Naive thymus-derived CD4-positive, alpha-beta T cell (primary cell): ENCODE measurements around the gene CTXN1. TPM values are rescaled to one million over a fixed set of nuclear protein-coding genes. Genes with fewer than 3 reads are reported as not detected.

Source experiments
- ATAC-seq: fragments of 150-1000 bp; cut with Tn5 transposase; 2 replicates; pipeline ENCODE4 v1.10.0; 2021; ENCODE audit warnings: mild to moderate bottlenecking, moderate library complexity
- CTCF ChIA-PET: fragments of 350-600 bp; sonication (Branson Sonifier 250); formaldehyde crosslinking; loops from one replicate; lab custom pipeline; 2021; ENCODE audit warnings: antibody characterized with exemption; lab: Charles Lee
- POLR2A ChIA-PET: fragments of 350-600 bp; sonication (Branson Sonifier 250); formaldehyde crosslinking; loops from one replicate; lab custom pipeline; 2021; ENCODE audit warnings: antibody characterized with exemption, inconsistent platforms; lab: Charles Lee
- DNase-seq, 9 donors: peaks; one replicate each; pipeline versions ENCODE4 v3.0.0 to v3.0.0-alpha.2; 2020 to 2022; ENCODE audit warnings: mixed read lengths in 1 of 9
- H3K27ac ChIP-seq: one replicate; pipeline ENCODE4 v1.7.0; 2013; ENCODE audit warnings: mild to moderate bottlenecking, low read depth, low read length, moderate library complexity
- H3K27me3 ChIP-seq, 2 donors: one replicate each; pipeline ENCODE4 v1.7.0; 2013; ENCODE audit warnings: low read length in 2 of 2, mild to moderate bottlenecking in 2 of 2, moderate library complexity in 2 of 2; ENCODE audit not compliant: control insufficient read depth in 2 of 2, insufficient read depth in 2 of 2
- H3K36me3 ChIP-seq, 3 experiments: 1 replicate in 2 of 3; 2 replicates in 1 of 3; pipeline ENCODE4 v1.7.0; 2013; ENCODE audit warnings: low read length in 3 of 3, mild to moderate bottlenecking in 3 of 3, moderate library complexity in 1 of 3; ENCODE audit not compliant: insufficient read depth in 3 of 3, control insufficient read depth in 2 of 3
- H3K4me1 ChIP-seq, 2 donors: one replicate each; pipeline ENCODE4 v1.7.0; 2013; ENCODE audit warnings: low read length in 2 of 2, mild to moderate bottlenecking in 2 of 2, moderate library complexity in 1 of 2; ENCODE audit not compliant: control insufficient read depth in 2 of 2, insufficient read depth in 2 of 2
- H3K4me3 ChIP-seq: 2 replicates; pipeline ENCODE4 v1.7.0; 2013; ENCODE audit warnings: mild to moderate bottlenecking, low read length
- H3K9me3 ChIP-seq, 3 experiments: 1 replicate in 2 of 3; 2 replicates in 1 of 3; pipeline ENCODE4 v1.7.0; 2013; ENCODE audit warnings: low read length in 3 of 3; ENCODE audit not compliant: control insufficient read depth in 2 of 3
- H3K27ac Mint-ChIP-seq, 9 donors: one replicate each; pipeline ENCODE4 v1.8.0; 2020 to 2022; ENCODE audit warnings: mixed read lengths in 9 of 9, mild to moderate bottlenecking in 8 of 9, moderate library complexity in 5 of 9, inconsistent platforms in 2 of 9
- H3K27me3 Mint-ChIP-seq, 5 donors: one replicate each; pipeline ENCODE4 v1.8.0; 2021 to 2022; ENCODE audit warnings: mixed read lengths in 5 of 5, mild to moderate bottlenecking in 1 of 5
- H3K36me3 Mint-ChIP-seq, 5 donors: one replicate each; pipeline ENCODE4 v1.8.0; 2020 to 2022; ENCODE audit warnings: mixed read lengths in 5 of 5, mild to moderate bottlenecking in 3 of 5, inconsistent platforms in 1 of 5
- H3K4me1 Mint-ChIP-seq, 7 donors: one replicate each; pipeline ENCODE4 v1.8.0; 2020 to 2022; ENCODE audit warnings: mixed read lengths in 7 of 7, mild to moderate bottlenecking in 3 of 7, inconsistent platforms in 1 of 7
- H3K4me3 Mint-ChIP-seq, 10 donors: one replicate each; pipeline ENCODE4 v1.8.0; 2020 to 2022; ENCODE audit warnings: mild to moderate bottlenecking in 10 of 10, mixed read lengths in 10 of 10, moderate library complexity in 6 of 10, inconsistent platforms in 2 of 10
- H3K9me3 Mint-ChIP-seq, 11 donors: one replicate each; pipeline ENCODE4 v1.8.0; 2020 to 2022; ENCODE audit warnings: mixed read lengths in 11 of 11, mild to moderate bottlenecking in 4 of 11, inconsistent platforms in 1 of 11, moderate library complexity in 1 of 11
- intact Hi-C, 2 donors: fragments of 100-400 bp; cut with micrococcal nuclease; formaldehyde crosslinking; loops; one replicate each; pipeline ENCODE4 v1.15.1; 2023
- polyA plus RNA-seq, 2 donors: library from polyadenylated mRNA; unstranded; fragments of 300-500 nt; fragmentation: Illumina TruSeq; gene quantifications; one replicate each; pipeline ENCODE4 v1.2.3, GENCODE V29; 2021
- total RNA-seq, 6 experiments: library from RNA in 5 of 6; stranded (reverse) in 5 of 6; gene quantifications; 1 replicate in 5 of 6; 2 replicates in 1 of 6; pipeline ENCODE4 v1.2.3 and lab custom pipeline; 2021 to 2026

CTXN1 gene
- total and polyA plus RNA-seq, 7 experiments from 2014 or later = 0.32 TPM; not detected in 6

DNA sequence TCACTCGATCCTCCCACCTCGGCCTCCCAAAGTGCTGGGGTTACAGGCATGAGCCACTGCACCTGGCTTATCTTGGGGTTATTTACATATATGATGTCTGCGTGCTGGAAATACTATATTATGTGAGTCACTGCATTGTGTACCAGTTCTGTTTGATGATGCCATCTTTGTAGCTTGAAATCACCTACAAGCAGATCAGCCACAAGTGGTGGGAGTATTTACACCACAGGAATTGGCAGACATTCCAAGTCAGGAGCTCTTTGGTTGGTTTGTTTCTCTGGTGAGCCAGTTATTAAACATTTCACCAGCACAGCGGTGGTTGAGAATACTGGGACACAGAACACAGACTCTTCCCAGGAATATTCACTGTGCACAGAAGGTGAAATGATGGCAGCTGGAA lies 22.0 kb upstream of the CTXN1 start:
- Mint-ChIP-seq H3K27ac (no peak overlapping the region), H3K36me3 (no peaks in the 10 kb centered on the region), H3K27me3 (no peaks in the 10 kb centered on the region), H3K4me3 (no peak overlapping the region), H3K9me3 (peaks cover 0 to 6% (median 0%) of the 10 kb centered on the region in 11 donors), H3K4me1 (peaks cover 0 to 16% (median 3%) of the 10 kb centered on the region in 7 donors)
- DNase-seq (no peak), ATAC-seq (no peak)
- H3K36me3 ChIP-seq = peaks cover 0 to 4% (median 0%) of the 10 kb centered on the region in 3 experiments
- ChIA-PET CTCF (interaction anchor here (0.5 kb wide), 1 partner anchor 373 kb away, joined by 3 read pairs; no protein-coding TSS in a partner anchor), POLR2A (no interaction called here)
- H3K4me1 ChIP-seq = peaks cover 0 to under 1% of the 10 kb centered on the region in 2 donors
- H3K27ac ChIP-seq = no peak overlapping the region
- no peak overlapping the region for H3K4me3 ChIP-seq
- H3K9me3 ChIP-seq = no peaks in the 10 kb centered on the region
- H3K27me3 ChIP-seq = no peaks in the 10 kb centered on the region
- intact Hi-C loops = no loop called here

DNA sequence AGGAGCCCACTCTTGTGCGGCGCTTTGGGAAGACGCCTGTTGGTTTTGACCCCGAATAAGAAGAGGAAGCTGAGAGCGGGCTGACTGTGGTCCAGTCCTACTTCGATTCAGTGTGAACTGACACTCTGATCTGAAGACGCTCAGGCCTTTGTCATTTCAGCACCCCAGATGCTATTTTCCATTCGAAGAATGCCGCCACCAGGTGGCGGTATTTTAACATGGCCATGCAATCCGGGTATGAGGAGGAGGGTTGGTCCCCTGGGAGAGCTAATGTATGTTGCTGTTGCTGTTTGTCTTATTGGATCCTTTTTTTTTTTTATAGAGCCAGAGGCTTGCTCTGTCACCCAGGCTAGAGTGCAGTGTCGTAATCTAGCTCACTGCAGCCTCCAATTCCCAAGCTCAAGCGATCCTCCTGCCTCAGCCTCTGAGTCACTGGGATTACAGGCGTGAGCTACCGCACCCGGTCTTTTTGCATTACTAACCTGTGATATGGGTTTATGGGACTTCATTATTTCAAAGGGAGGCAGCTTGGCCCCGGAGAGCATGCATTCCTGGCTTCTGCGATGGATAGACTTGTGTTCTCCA lies 18.3 kb upstream of the CTXN1 start:
- Histone ChIP-seq H3K4me1 (peaks cover 7 to 9% of the 10 kb centered on the region in 2 donors), H3K9me3 (no peaks in the 10 kb centered on the region), H3K27ac (peak overlapping the region; percentile 96), H3K36me3 (peaks cover 0 to 20% (median 0%) of the 10 kb centered on the region in 3 experiments), H3K27me3 (no peaks in the 10 kb centered on the region), H3K4me3 (peak overlapping the region; percentile 92)
- intact Hi-C loops = loop anchor here (1.0 to 5.0 kb wide), 4 partner anchors 58 to 323 kb away; no protein-coding TSS in a partner anchor
- DNase-seq = peak; percentile 68 to 85 (median 81)
- peaks cover 10 to 39% (median 23%) of the 10 kb centered on the region in 7 donors for H3K4me1 Mint-ChIP-seq
- CTCF ChIA-PET = interaction anchor here (0.6 to 3.7 kb wide), 14 partner anchors 9 to 476 kb away, joined by 3 to 22 read pairs (median 4); partner anchors contain the start of gene SNAPC2
- peaks cover 0 to 6% (median 0%) of the 10 kb centered on the region in 11 donors for H3K9me3 Mint-ChIP-seq
- peak overlapping the region; percentile 83 to 99 (median 94) for H3K4me3 Mint-ChIP-seq
- peak overlapping the region; percentile 78 to 98 (median 96) for H3K27ac Mint-ChIP-seq
- peak; percentile 56 for ATAC-seq
- no peaks in the 10 kb centered on the region for H3K27me3 Mint-ChIP-seq
- POLR2A ChIA-PET = interaction anchor here (0.6 to 3.3 kb wide), 11 partner anchors 15 to 449 kb away, joined by 3 to 38 read pairs (median 5); partner anchors contain the start of genes ELAVL1, MAP2K7, NDUFA7 and PET100
- peaks cover 0 to 10% (median 5%) of the 10 kb centered on the region in 5 donors for H3K36me3 Mint-ChIP-seq

DNA sequence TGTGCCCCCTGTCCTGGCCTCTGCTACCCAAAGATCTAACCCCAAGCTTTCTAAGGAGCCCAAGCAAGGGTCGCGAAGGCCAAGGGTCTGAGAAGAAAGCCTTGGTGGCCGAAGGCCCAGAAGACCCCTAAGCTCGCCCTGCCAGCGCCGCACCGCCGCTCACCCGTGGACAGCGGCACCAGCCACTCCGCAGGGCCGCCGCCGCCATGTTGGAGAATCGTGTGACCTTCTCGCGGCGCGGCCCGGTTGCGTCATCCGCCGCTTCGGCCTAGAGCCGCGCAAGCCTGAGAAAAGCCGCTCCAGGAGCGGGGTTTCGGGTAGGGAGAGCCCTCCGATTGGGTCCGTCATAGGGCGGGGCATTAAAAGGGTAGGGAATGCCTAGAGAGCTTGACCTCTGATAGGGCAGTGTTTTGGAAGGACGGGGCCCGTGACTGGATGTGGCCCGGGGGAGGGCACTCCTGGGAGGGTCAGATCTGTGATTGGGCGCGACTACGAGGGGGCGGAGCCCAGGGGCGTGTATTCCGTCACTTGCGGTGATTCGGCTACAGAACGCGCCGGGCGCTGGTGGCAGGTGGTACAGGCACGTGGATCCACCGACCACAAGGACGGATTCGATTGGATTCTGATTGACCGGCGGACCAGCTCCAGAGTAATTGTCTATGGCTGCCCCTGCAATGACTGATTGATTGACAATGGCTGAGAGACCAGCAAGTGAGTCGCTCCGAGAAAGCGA lies 17.7 kb upstream of the CTXN1 start, which contains the start of gene TIMM44:
TSS of gene TIMM44 (minus strand) at position 223 of the 733 bp plus-strand sequence. CDS start at position 208, 15 bp downstream.
- POLR2A ChIA-PET = interaction anchor here (0.6 to 3.3 kb wide), 12 partner anchors 15 to 449 kb away, joined by 3 to 38 read pairs (median 4); partner anchors contain the start of genes ELAVL1, MAP2K7, NDUFA7 and PET100
- Mint-ChIP-seq H3K4me1 (peaks cover 10 to 44% (median 28%) of the 10 kb centered on the region in 7 donors), H3K36me3 (peaks cover 5 to 14% (median 7%) of the 10 kb centered on the region in 5 donors), H3K4me3 (peak within 1 kb of the TSS; percentile 83 to 99 (median 94)), H3K27ac (peak within 1 kb of the TSS; percentile 78 to 98 (median 96)), H3K27me3 (no peaks in the 10 kb centered on the region), H3K9me3 (peaks cover 0 to 6% (median 0%) of the 10 kb centered on the region in 11 donors)
- H3K27ac ChIP-seq = peak within 1 kb of the TSS; percentile 96
- no peaks in the 10 kb centered on the region for H3K9me3 ChIP-seq
- CTCF ChIA-PET = interaction anchor here (0.6 to 3.7 kb wide), 13 partner anchors 10 to 375 kb away, joined by 3 to 22 read pairs (median 5); partner anchors contain the start of gene SNAPC2
- H3K4me3 ChIP-seq = peak within 1 kb of the TSS; percentile 92
- peaks cover 0 to 25% (median 0%) of the 10 kb centered on the region in 3 experiments for H3K36me3 ChIP-seq
- ATAC-seq (peak; percentile 98), DNase-seq (peak; percentile 91 to 99 (median 98))
- no peaks in the 10 kb centered on the region for H3K27me3 ChIP-seq
- intact Hi-C loops = loop anchor here (1.0 to 5.0 kb wide), 16 partner anchors 14 to 447 kb away; partner anchors contain the start of genes MAP2K7 (in 2 of the 2), NDUFA7 (in 2 of the 2), RPS28 (in 2 of the 2) and SNAPC2 (in 2 of the 2)
- peaks cover 7 to 9% of the 10 kb centered on the region in 2 donors for H3K4me1 ChIP-seq

DNA sequence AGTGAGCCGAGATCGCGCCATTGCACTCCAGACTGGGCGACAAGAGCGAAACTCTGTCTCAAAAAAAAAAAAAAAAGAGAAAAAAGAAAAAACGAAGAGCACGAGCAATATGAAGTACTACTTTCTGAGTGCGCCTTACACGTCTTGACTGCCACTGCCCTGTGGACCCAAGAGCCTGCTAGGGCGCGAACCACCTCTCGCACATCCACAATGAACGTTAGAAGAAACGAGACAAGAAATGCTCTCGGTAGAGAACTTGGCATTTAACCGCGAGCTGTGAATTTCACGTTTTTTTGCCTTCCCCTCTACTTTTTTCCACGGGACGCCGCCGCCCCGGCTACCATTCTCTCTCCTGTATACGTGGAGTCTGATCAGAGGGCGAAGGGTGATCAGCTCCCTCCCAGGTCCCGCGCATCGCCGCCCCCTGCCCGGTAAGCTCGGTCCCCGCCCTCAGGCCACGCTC lies 17.1 kb upstream of the CTXN1 start:
- Histone ChIP-seq H3K4me3 (peak overlapping the region; percentile 92), H3K4me1 (peaks cover 7 to 9% of the 10 kb centered on the region in 2 donors), H3K36me3 (peaks cover 0 to 28% (median 0%) of the 10 kb centered on the region in 3 experiments), H3K27me3 (no peaks in the 10 kb centered on the region), H3K9me3 (no peaks in the 10 kb centered on the region), H3K27ac (peak overlapping the region; percentile 96)
- intact Hi-C loops = loop anchor here (1.0 to 5.0 kb wide), 14 partner anchors 14 to 447 kb away; partner anchors contain the start of genes MAP2K7 (in 2 of the 2), NDUFA7 (in 2 of the 2), RPS28 (in 2 of the 2) and SNAPC2 (in 2 of the 2)
- Mint-ChIP-seq H3K9me3 (peaks cover 0 to 6% (median 0%) of the 10 kb centered on the region in 11 donors), H3K4me3 (peak overlapping the region; percentile 83 to 99 (median 94)), H3K27ac (peak overlapping the region; percentile 78 to 98 (median 96)), H3K36me3 (peaks cover 5 to 15% (median 7%) of the 10 kb centered on the region in 5 donors), H3K4me1 (peaks cover 10 to 44% (median 28%) of the 10 kb centered on the region in 7 donors), H3K27me3 (no peaks in the 10 kb centered on the region)
- peak; percentile 1 for ATAC-seq
- no peak for DNase-seq
- POLR2A ChIA-PET = interaction anchor here (0.6 to 3.3 kb wide), 11 partner anchors 14 to 378 kb away, joined by 3 to 38 read pairs (median 4); partner anchors contain the start of genes ELAVL1, MAP2K7, NDUFA7 and PET100
- CTCF ChIA-PET = interaction anchor here (0.6 to 3.7 kb wide), 5 partner anchors 23 to 312 kb away, joined by 3 to 22 read pairs (median 11); partner anchors contain the start of gene SNAPC2

DNA sequence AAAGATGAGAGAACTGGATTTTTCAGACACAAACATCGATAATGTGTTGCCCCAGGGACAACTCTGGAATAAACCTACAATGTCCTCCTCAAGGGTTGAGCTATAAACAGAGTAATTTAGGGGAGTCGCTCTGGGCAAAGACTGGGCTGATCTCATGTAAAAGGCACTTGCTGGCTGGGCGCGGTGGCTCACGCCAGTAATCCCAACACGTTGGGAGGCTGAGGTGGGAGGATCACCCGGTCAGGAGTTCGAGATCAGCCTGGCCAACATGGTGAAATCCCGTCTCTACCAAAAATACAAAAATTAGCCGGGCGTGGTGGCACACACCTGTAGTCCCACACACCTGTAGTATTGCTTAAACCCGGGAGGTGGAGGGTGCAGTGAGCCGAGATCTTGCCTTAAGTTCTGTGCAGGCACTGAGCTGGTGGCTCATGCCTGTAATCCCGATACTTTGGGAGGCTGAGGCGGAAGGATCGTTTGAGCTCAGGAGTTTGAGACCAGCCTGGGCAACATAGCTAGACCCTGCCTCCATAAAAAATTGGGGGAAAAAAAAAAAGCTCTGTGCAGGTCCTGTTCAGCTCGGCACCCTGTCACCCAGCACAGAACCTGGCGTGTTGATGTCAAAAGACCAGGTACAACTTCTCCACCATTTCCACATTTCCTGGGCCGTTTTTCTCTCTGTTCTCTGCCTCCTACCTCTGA lies 16.1 kb upstream of the CTXN1 start:
- peaks cover 0 to 6% (median 0%) of the 10 kb centered on the region in 11 donors for H3K9me3 Mint-ChIP-seq
- peaks cover 5 to 22% (median 7%) of the 10 kb centered on the region in 5 donors for H3K36me3 Mint-ChIP-seq
- Histone ChIP-seq H3K4me1 (peaks cover 7 to 9% of the 10 kb centered on the region in 2 donors), H3K36me3 (peaks cover 0 to 38% (median 0%) of the 10 kb centered on the region in 3 experiments), H3K27me3 (no peaks in the 10 kb centered on the region), H3K27ac (no peak overlapping the region), H3K9me3 (no peaks in the 10 kb centered on the region), H3K4me3 (no peak overlapping the region)
- no peak for ATAC-seq
- ChIA-PET CTCF (interaction anchor here (0.6 to 3.7 kb wide), 2 partner anchors 25 to 60 kb away, joined by 4 to 22 read pairs; no protein-coding TSS in a partner anchor), POLR2A (interaction anchor here (0.5 to 3.3 kb wide), 3 partner anchors 22 to 328 kb away, joined by 3 to 38 read pairs (median 3); partner anchors contain the start of genes MAP2K7 and SNAPC2)
- intact Hi-C loops = loop anchor here in 1 of 2 donors (2.0 to 5.0 kb wide), 2 partner anchors 267 to 325 kb away; partner anchors contain the start of gene CERS4
- H3K4me1 Mint-ChIP-seq = peaks cover 10 to 44% (median 28%) of the 10 kb centered on the region in 7 donors
- no peaks in the 10 kb centered on the region for H3K27me3 Mint-ChIP-seq
- peak overlapping the region; percentile 29 to 99 (median 94) for H3K4me3 Mint-ChIP-seq
- peak overlapping the region in 5 of 9 donors; percentile 9 to 97 (median 36) for H3K27ac Mint-ChIP-seq
- no peak for DNase-seq
